ENCODE data around the gene CHD5.
"Not testable (repeated sequence)": the region's sequence is repeated elsewhere in the genome, so short reads cannot be mapped to it uniquely, and the experiment has no call there.

Gene CHD5

GRCh38 chr1:6180268-6180706 is at the start of gene CHD5:
TSS of gene CHD5 (minus strand) at chr1:6180321. CDS start at chr1:6180023, 298 bp downstream.
- in situ Hi-C loops (cut with HindIII; ENCODE audit: low sequenced_read_pairs), result no loop called here

GRCh38 chr1:6225651-6226050 is 45.5 kb upstream of the CHD5 start:
- in situ Hi-C loops (cut with HindIII; ENCODE audit: low sequenced_read_pairs), result no loop called here

- in situ Hi-C loops (cut with HindIII; ENCODE audit: low sequenced_read_pairs), result no loop called here
Observed at GRCh38 chr1:6224718-6225117, 44.6 kb upstream of the CHD5 start.

GRCh38 chr1:6223617-6224016 is 43.5 kb upstream of the CHD5 start:
- in situ Hi-C loops (cut with HindIII; ENCODE audit: low sequenced_read_pairs), result no loop called here

GRCh38 chr1:6222636-6223035 is 42.5 kb upstream of the CHD5 start:
- in situ Hi-C loops (cut with HindIII; ENCODE audit: low sequenced_read_pairs), result no loop called here

GRCh38 chr1:6221210-6221784 is 41.2 kb upstream of the CHD5 start:
- in situ Hi-C loops (cut with HindIII; ENCODE audit: low sequenced_read_pairs), result no loop called here

GRCh38 chr1:6220236-6220635 is 40.1 kb upstream of the CHD5 start:
- in situ Hi-C loops (cut with HindIII; ENCODE audit: low sequenced_read_pairs), result no loop called here

- in situ Hi-C loops (cut with HindIII; ENCODE audit: low sequenced_read_pairs), result not testable (repeated sequence)
Observed at GRCh38 chr1:6219641-6220040, 39.5 kb upstream of the CHD5 start.

- in situ Hi-C loops (cut with HindIII; ENCODE audit: low sequenced_read_pairs), result no loop called here
Observed at GRCh38 chr1:6218375-6219164, 38.4 kb upstream of the CHD5 start.

GRCh38 chr1:6212193-6212959 is 32.3 kb upstream of the CHD5 start:
- in situ Hi-C loops (cut with HindIII; ENCODE audit: low sequenced_read_pairs), result no loop called here

- in situ Hi-C loops (cut with HindIII; ENCODE audit: low sequenced_read_pairs), result no loop called here
Observed at GRCh38 chr1:6211731-6212130, 31.6 kb upstream of the CHD5 start.

- in situ Hi-C loops (cut with HindIII; ENCODE audit: low sequenced_read_pairs), result no loop called here
Observed at GRCh38 chr1:6210591-6211355, 30.7 kb upstream of the CHD5 start.

- in situ Hi-C loops (cut with HindIII; ENCODE audit: low sequenced_read_pairs), result no loop called here
Observed at GRCh38 chr1:6209661-6210580, 29.8 kb upstream of the CHD5 start.

GRCh38 chr1:6208723-6209660 is 28.9 kb upstream of the CHD5 start:
- in situ Hi-C loops (cut with HindIII; ENCODE audit: low sequenced_read_pairs), result no loop called here

- in situ Hi-C loops (cut with HindIII; ENCODE audit: low sequenced_read_pairs), result no loop called here
Observed at GRCh38 chr1:6207921-6208320, 27.8 kb upstream of the CHD5 start.

- in situ Hi-C loops (cut with HindIII; ENCODE audit: low sequenced_read_pairs), result no loop called here
Observed at GRCh38 chr1:6207075-6207885, 27.2 kb upstream of the CHD5 start.

GRCh38 chr1:6206520-6206855 is 26.4 kb upstream of the CHD5 start:
- in situ Hi-C loops (cut with HindIII; ENCODE audit: low sequenced_read_pairs), result no loop called here

- in situ Hi-C loops (cut with HindIII; ENCODE audit: low sequenced_read_pairs), result no loop called here
Observed at GRCh38 chr1:6205849-6206519, 25.9 kb upstream of the CHD5 start, which contains the start of gene RNF207. TSS of gene RNF207 (plus strand) at chr1:6206119. CDS start at chr1:6206536, 417 bp downstream.
